ENCODE results near the gene CCDC3. TPM values are rescaled to one million over a fixed set of nuclear protein-coding genes. Genes with fewer than 3 reads are reported as not detected.

The CCDC3 gene
- total RNA-seq, 1 experiment from 2014 or later: 0.10 TPM

GRCh38 chr10:12876266-12876665 lies 125.2 kb downstream of the CCDC3 start:
- POLR2A ChIA-PET: no interaction called here
- Histone ChIP-seq H3K36me3 (ENCODE audit: control insufficient read depth, insufficient read depth, low read length) (no peaks in the 10 kb centered on the region), H3K4me1 (ENCODE audit: control insufficient read depth, insufficient read depth, low read length) (no peaks in the 10 kb centered on the region), H3K9me3 (ENCODE audit: control insufficient read depth, insufficient read depth, low read depth, low read length) (no peaks in the 10 kb centered on the region), H3K4me3 (ENCODE audit: low read depth in 2 of 2, low read length in 2 of 2) (no peak overlapping the region), H3K27me3 (ENCODE audit: control insufficient read depth, insufficient read depth, low read length) (no peaks in the 10 kb centered on the region), H3K27ac (ENCODE audit: low read length) (no peak overlapping the region)
- no peak for DNase-seq (ENCODE audit: low read depth, low spot score)
- TF ChIP-seq TCF7L2 (IDR thresholded peaks at IDR 0.05; ENCODE audit: low read depth, low read length): no peak
- TF ChIP-seq CTCF (IDR thresholded peaks at IDR 0.05): no peak
- TF ChIP-seq POLR2AphosphoS5 (IDR thresholded peaks at IDR 0.05; ENCODE audit: low read depth, low read length): no peak
- no peak for TF ChIP-seq REST (IDR thresholded peaks at IDR 0.05; ENCODE audit: insufficient read depth in 1 of 2, low read depth in 2 of 2, low read length in 1 of 2)
- no peak for TF ChIP-seq SIN3A (IDR thresholded peaks at IDR 0.05; ENCODE audit: borderline replicate concordance, insufficient read depth, low read depth, low read length)
- CTCF ChIA-PET: no interaction called here
- no peak for ATAC-seq
- BruUV-seq (replicated peaks): no TSS peak
- in situ Hi-C loops (cut with HindIII; ENCODE audit: low pct_unique_long_range_greater_than_20kb, low sequenced_read_pairs): no loop called here
- intact Hi-C loops (cut with micrococcal nuclease; ENCODE audit: unreplicated experiment): no loop called here

- Histone ChIP-seq H3K36me3 (ENCODE audit: control insufficient read depth, insufficient read depth, low read length) (no peaks in the 10 kb centered on the region), H3K4me3 (ENCODE audit: low read depth in 2 of 2, low read length in 2 of 2) (no peak overlapping the region), H3K9me3 (ENCODE audit: control insufficient read depth, insufficient read depth, low read depth, low read length) (no peaks in the 10 kb centered on the region), H3K4me1 (ENCODE audit: control insufficient read depth, insufficient read depth, low read length) (no peaks in the 10 kb centered on the region), H3K27ac (ENCODE audit: low read length) (no peak overlapping the region), H3K27me3 (ENCODE audit: control insufficient read depth, insufficient read depth, low read length) (no peaks in the 10 kb centered on the region)
- TF ChIP-seq SIN3A (IDR thresholded peaks at IDR 0.05; ENCODE audit: borderline replicate concordance, insufficient read depth, low read depth, low read length) (no peak), TCF7L2 (IDR thresholded peaks at IDR 0.05; ENCODE audit: low read depth, low read length) (no peak), REST (IDR thresholded peaks at IDR 0.05; ENCODE audit: insufficient read depth in 1 of 2, low read depth in 2 of 2, low read length in 1 of 2) (no peak), POLR2AphosphoS5 (IDR thresholded peaks at IDR 0.05; ENCODE audit: low read depth, low read length) (no peak), CTCF (IDR thresholded peaks at IDR 0.05) (no peak)
- intact Hi-C loops (cut with micrococcal nuclease; ENCODE audit: unreplicated experiment) (no loop called here), in situ Hi-C loops (cut with HindIII; ENCODE audit: low pct_unique_long_range_greater_than_20kb, low sequenced_read_pairs) (no loop called here)
- POLR2A ChIA-PET: no interaction called here
- DNase-seq (ENCODE audit: low read depth, low spot score) (no peak), ATAC-seq (no peak)
- no TSS peak for BruUV-seq (replicated peaks)
- CTCF ChIA-PET: no interaction called here
These were observed 126.4 kb downstream of the CCDC3 start for GRCh38 chr10:12875100-12875499.

All from Panc1 (cell line).